ENCODE measurements around the gene LEPR.

LEPR gene

GRCh38 chr1:65425006-65425405 is 4.5 kb downstream of the LEPR start:
- Histone ChIP-seq H3K27me3 (replicated peaks; ENCODE audit: control insufficient read depth, insufficient read depth, low read length) (no peaks in the 10 kb centered on the region), H3K4me3 (replicated peaks; ENCODE audit: low read depth, low read length) (no peak overlapping the region), H3K36me3 (ENCODE audit: control insufficient read depth, insufficient read depth, low read length) (peaks cover 5% of the 10 kb centered on the region; the same call in 1 of the 2 replicates)
- no peak for TF ChIP-seq CTCF (IDR thresholded peaks at IDR 0.05; ENCODE audit: insufficient read depth, low read length, poor library complexity, severe bottlenecking)
- no peak for DNase-seq (ENCODE audit: extremely low read depth, insufficient read length)

- Histone ChIP-seq H3K4me3 (replicated peaks; ENCODE audit: low read depth, low read length) (no peak overlapping the region), H3K36me3 (ENCODE audit: control insufficient read depth, insufficient read depth, low read length) (peaks cover 6% of the 10 kb centered on the region), H3K27me3 (replicated peaks; ENCODE audit: control insufficient read depth, insufficient read depth, low read length) (no peaks in the 10 kb centered on the region)
- DNase-seq (ENCODE audit: extremely low read depth, insufficient read length), result no peak
- TF ChIP-seq CTCF (IDR thresholded peaks at IDR 0.05; ENCODE audit: insufficient read depth, low read length, poor library complexity, severe bottlenecking), result no peak
Observed at GRCh38 chr1:65425697-65426096, 5.2 kb downstream of the LEPR start.

GRCh38 chr1:65429078-65429477 is 8.6 kb downstream of the LEPR start:
- TF ChIP-seq CTCF (IDR thresholded peaks at IDR 0.05; ENCODE audit: insufficient read depth, low read length, poor library complexity, severe bottlenecking), result no peak
- Histone ChIP-seq H3K27me3 (replicated peaks; ENCODE audit: control insufficient read depth, insufficient read depth, low read length) (no peaks in the 10 kb centered on the region), H3K36me3 (ENCODE audit: control insufficient read depth, insufficient read depth, low read length) (peaks cover 8% of the 10 kb centered on the region), H3K4me3 (replicated peaks; ENCODE audit: low read depth, low read length) (no peak overlapping the region)
- DNase-seq (ENCODE audit: extremely low read depth, insufficient read length), result no peak

- DNase-seq (ENCODE audit: extremely low read depth, insufficient read length), result no peak
- TF ChIP-seq CTCF (IDR thresholded peaks at IDR 0.05; ENCODE audit: insufficient read depth, low read length, poor library complexity, severe bottlenecking), result no peak
- H3K4me3 ChIP-seq (replicated peaks; ENCODE audit: low read depth, low read length), result no peak overlapping the region
- peaks cover 8% of the 10 kb centered on the region for H3K36me3 ChIP-seq (ENCODE audit: control insufficient read depth, insufficient read depth, low read length)
- no peaks in the 10 kb centered on the region for H3K27me3 ChIP-seq (replicated peaks; ENCODE audit: control insufficient read depth, insufficient read depth, low read length)
Observed at GRCh38 chr1:65429806-65430205, 9.3 kb downstream of the LEPR start.

GRCh38 chr1:65431111-65431705 is 10.7 kb downstream of the LEPR start:
- no peaks in the 10 kb centered on the region for H3K27me3 ChIP-seq (replicated peaks; ENCODE audit: control insufficient read depth, insufficient read depth, low read length)
- peaks cover 3% of the 10 kb centered on the region for H3K36me3 ChIP-seq (ENCODE audit: control insufficient read depth, insufficient read depth, low read length)
- H3K4me3 ChIP-seq (replicated peaks; ENCODE audit: low read depth, low read length), result no peak overlapping the region
- no peak for DNase-seq (ENCODE audit: extremely low read depth, insufficient read length)
- peak; percentile 59 for TF ChIP-seq CTCF (IDR thresholded peaks at IDR 0.05; ENCODE audit: insufficient read depth, low read length, poor library complexity, severe bottlenecking)

- peaks cover 3% of the 10 kb centered on the region for H3K36me3 ChIP-seq (ENCODE audit: control insufficient read depth, insufficient read depth, low read length)
- no peak for TF ChIP-seq CTCF (IDR thresholded peaks at IDR 0.05; ENCODE audit: insufficient read depth, low read length, poor library complexity, severe bottlenecking)
- no peak overlapping the region for H3K4me3 ChIP-seq (replicated peaks; ENCODE audit: low read depth, low read length)
- no peak for DNase-seq (ENCODE audit: extremely low read depth, insufficient read length)
- no peaks in the 10 kb centered on the region for H3K27me3 ChIP-seq (replicated peaks; ENCODE audit: control insufficient read depth, insufficient read depth, low read length)
Observed at GRCh38 chr1:65432918-65433317, 12.4 kb downstream of the LEPR start.
